ENCODE data around the gene EPB41L1.

The EPB41L1 gene

DNA sequence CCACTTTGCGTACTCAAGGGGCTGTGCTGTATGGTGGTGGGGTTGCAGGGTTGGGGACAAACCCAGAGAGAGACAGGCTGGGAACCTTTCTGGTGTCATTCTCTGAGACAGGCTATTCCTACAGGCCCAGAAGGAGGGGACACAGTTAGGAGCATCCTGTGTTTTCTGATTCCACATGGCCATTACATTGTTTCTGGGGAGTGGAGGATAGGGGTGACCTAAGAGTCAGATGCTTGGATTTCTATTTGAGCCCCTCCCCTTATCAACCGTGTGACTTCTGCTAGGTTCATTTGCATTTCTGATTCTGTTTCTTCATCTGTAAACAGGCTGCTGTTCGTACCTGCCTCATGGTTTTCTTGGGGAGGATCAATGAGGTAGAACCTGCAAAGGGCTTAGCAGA lies 29.4 kb upstream of the EPB41L1 start:
- in situ Hi-C loops (cut with MboI; ENCODE audit: low sequenced_read_pairs) = no loop called here

DNA sequence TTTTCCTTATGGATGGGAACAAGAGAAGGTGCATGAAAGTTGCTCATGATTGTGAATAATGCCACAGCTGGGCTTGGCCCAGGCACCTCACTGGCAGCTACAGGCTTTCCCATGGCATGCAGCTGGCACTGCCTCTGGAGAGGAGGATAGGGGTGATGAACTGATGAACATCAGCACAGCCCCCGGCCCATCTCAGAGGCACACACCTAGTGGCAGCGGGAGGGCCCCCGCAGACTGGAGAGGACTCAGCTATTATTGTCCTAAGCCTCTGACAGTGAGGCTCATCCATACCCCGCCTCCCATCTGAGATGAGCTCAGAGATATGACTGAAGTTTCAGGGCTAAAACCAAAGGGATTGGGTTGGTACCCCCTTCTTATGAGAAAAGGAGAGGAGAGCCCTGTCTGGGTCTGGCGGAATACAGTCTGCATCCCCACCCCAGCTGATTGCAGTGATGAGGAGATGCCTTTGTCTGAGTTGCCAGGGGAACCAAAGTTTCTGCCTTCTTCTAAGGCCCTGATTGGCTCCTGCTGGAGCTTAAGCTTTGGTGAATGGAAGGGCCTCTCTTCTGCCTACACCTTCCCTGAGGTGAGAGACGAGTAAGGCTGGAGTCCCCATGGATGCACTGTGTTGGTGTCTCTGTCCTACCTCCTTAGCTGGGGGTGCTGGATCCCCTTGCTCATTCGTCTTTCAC lies 27.6 kb upstream of the EPB41L1 start:
- in situ Hi-C loops (cut with MboI; ENCODE audit: low sequenced_read_pairs) = no loop called here

DNA sequence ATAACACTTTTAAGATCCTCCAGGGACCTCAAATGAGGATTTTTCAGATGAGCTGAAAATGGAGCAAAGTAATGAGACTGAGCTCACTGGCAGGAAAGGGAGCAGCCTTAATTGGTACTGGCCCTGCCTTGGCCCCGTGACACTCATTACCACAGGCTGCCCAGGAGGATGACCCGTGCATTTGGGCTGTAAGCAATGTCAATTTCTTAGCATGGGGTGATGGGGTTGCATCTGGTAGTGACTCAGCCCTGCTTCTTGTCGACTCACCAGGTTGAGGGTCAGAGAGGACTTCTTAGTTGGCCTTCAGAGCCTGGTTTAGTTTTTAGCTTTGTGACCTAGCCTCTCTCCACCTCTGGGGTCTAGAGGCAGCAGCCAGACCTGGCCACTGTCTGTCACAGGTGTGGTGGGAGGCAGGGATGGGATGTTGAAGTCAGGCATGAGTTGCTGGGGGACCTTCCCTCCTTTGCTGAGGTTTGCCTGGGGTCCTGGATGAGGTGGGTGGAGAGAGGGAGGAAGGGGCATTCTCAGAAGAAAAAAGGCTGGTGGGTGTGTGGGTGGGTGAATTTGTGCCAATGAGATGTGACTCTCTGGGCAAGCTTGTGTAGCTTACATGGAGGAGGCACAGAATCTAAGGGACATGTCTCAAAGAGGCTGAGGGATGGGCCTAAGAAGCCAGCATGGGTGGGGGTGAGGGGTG lies 25.9 kb upstream of the EPB41L1 start:
- in situ Hi-C loops (cut with MboI; ENCODE audit: low sequenced_read_pairs) = no loop called here

DNA sequence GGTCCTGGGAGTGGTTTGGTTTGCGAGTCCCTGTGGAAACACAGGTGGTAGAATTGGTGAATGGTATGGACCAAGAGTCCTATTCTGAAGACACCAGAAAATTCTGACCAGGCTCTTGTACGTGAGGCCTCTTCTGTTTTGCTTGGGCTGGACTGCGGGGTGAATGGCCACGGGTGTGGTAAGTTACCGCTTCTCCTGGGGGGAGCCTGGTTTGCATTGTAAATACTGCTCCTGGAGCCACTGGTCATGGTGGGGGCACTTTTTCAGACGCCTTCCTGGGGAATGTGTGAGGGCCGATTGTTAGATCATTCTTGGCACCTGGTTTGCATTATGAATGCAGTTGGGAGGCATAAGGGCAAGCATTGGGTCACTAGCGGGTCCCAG lies 25.4 kb upstream of the EPB41L1 start:
- in situ Hi-C loops (cut with MboI; ENCODE audit: low sequenced_read_pairs) = no loop called here

DNA sequence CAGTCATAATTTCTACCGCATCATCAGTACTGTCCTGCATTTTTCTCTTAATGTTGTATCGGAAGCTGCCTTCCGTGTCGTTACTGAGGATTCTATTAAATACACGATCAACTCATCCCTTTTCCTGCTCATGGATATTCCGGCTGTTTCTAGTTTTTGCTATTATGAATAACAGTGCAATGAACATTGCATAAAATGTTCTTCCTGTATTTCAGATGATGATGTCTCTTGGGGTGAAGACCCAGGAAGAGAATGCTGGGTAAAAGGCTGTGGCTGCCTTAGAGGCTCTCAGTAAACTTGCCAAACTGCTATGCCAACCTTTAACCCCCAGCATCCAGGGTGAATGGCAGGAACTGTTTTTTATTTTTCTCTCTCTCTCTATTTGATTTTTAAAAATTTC lies 24.1 kb upstream of the EPB41L1 start:
- in situ Hi-C loops (cut with MboI; ENCODE audit: low sequenced_read_pairs) = loop anchor here (10.0 kb wide), 1 partner anchor 146 kb away; no protein-coding TSS in a partner anchor

DNA sequence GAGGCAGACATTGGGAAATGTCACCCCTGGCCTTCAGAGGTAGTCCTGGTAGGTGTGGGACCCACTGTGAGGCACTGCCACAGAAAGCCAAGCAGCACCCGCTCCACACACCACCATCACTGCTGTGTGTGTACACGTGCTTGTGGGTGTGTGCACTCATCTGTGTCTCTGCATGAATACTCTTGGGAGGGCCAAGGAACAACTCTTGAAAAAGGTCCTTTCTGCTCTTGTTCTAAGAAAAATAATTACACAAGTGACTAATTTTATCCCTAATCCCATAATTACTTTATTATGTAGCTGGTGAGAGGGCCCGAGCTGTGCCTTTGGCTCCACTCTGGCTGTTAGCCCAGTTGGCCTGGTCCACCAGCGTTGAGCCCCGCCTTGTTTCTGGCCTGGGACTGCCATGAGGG lies 21.7 kb upstream of the EPB41L1 start:
- in situ Hi-C loops (cut with MboI; ENCODE audit: low sequenced_read_pairs) = loop anchor here (10.0 kb wide), 1 partner anchor 148 kb away; no protein-coding TSS in a partner anchor

DNA sequence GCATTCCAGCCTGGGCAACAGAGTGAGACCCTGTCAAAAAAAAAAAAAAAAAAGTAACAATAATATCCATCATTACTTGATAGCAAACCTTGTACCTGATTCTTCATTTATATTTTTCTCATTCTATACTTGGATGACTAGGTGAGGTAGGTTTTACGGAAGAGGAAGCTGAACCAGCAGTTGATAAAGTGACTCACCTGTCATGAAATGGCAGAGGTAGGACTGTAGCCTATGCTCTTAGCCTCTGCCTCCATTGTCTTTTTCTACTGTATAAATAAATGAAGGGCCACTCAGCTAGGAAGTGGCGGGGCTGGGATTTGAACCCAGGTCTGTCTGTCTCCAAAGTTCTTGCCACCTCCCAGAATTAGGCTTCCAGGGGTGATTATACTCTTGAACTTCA lies 20.7 kb upstream of the EPB41L1 start:
- in situ Hi-C loops (cut with MboI; ENCODE audit: low sequenced_read_pairs) = loop anchor here (10.0 kb wide), 1 partner anchor 149 kb away; no protein-coding TSS in a partner anchor

DNA sequence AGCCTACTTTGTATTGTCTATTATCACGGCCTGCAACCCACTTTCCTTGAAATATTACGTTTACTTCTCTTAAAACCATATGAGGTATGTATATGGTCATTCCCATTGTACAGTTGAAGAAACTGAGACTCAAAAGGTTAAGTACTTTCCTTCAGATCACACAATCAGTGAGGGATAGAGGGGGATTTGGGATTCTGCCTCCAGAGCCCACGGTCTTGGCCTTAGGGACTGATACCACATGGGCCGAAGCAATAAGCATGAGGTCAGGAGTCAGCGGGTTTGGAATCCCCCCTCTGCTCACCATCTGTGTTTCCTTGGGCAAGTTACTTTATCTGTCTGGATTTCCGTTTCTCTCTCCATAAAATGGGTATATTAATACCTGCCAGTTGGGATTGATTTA lies 19.4 kb upstream of the EPB41L1 start:
- in situ Hi-C loops (cut with MboI; ENCODE audit: low sequenced_read_pairs) = loop anchor here (10.0 kb wide), 1 partner anchor 150 kb away; no protein-coding TSS in a partner anchor

DNA sequence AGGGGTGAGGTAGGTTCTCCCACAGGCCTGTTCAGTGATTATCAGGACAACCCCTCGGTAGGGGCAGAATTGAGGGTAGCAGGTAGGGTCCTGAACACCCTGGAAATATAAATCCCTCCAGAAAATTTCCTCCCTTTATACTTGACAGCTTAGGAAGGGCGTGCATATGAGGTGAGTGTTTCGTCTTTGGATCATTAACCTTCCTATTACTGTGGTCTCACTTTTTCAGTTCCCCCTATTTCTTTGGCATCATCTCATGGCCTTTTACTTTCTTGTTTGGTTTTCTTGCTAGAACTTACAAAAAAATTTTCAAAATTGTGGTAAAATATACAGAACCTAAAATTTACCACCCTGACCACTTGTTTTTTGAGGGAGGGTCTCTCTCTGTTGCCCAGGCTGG lies 18.7 kb upstream of the EPB41L1 start:
- in situ Hi-C loops (cut with MboI; ENCODE audit: low sequenced_read_pairs) = loop anchor here (10.0 kb wide), 1 partner anchor 151 kb away; no protein-coding TSS in a partner anchor

DNA sequence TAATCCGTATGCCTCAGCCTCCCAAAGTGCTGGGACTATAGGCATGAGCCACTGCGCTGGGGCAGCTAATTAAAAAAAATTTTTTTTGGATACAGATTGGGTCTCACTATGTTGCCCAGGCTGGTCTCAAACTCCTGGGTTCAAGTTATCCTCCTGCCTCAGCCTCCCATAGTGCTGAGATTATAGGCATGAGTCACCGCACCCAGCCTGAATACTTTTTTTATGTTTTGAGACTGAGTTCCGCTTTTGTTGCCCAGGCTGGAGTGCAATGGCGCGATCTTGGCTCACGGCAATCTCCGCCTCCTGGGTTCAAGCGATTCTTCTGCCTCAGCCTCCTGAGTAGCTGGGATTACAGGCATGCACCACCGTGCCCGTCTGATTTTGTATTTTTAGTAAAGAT lies 17.2 kb upstream of the EPB41L1 start:
- in situ Hi-C loops (cut with MboI; ENCODE audit: low sequenced_read_pairs) = loop anchor here (10.0 kb wide), 1 partner anchor 153 kb away; no protein-coding TSS in a partner anchor

DNA sequence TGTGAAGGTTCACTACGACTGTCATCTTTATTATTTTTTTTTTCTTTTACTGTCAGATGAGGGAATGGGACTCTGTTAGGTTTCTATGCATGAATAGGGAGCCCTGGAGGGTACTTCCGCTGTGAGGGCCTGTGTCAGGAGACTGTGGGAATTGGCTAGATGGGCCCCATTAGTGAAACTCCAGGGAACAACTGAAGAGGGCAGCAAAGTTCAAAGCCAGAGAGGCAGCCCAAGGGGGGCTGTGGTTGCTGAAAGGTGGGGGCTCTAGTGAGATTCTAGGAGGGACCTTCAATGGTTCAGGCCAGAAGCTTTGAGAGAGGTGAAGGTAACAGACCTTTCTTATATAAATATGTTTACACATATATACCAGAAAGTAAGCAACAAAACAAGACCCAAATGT lies 13.2 kb upstream of the EPB41L1 start:
- in situ Hi-C loops (cut with MboI; ENCODE audit: low sequenced_read_pairs) = no loop called here

DNA sequence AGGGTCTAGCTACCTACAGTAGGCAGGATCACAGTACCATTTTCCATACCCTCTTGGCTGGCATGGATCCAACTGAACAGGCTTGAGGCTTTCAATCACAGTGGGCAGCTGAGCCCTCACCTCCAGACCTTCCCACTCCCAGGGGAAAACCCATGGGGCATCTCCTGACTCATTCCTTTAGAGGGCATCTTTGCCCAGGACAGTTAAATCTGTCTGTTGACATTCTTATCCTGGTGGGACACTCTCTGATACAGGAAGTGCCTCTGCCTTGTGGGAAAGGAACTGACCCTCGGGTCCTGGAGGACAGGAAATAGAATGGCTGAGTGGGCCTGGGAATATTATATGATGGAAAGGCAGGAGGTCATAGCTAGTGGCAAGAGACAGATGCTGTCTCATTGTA lies 10.2 kb upstream of the EPB41L1 start:
- in situ Hi-C loops (cut with MboI; ENCODE audit: low sequenced_read_pairs) = no loop called here

DNA sequence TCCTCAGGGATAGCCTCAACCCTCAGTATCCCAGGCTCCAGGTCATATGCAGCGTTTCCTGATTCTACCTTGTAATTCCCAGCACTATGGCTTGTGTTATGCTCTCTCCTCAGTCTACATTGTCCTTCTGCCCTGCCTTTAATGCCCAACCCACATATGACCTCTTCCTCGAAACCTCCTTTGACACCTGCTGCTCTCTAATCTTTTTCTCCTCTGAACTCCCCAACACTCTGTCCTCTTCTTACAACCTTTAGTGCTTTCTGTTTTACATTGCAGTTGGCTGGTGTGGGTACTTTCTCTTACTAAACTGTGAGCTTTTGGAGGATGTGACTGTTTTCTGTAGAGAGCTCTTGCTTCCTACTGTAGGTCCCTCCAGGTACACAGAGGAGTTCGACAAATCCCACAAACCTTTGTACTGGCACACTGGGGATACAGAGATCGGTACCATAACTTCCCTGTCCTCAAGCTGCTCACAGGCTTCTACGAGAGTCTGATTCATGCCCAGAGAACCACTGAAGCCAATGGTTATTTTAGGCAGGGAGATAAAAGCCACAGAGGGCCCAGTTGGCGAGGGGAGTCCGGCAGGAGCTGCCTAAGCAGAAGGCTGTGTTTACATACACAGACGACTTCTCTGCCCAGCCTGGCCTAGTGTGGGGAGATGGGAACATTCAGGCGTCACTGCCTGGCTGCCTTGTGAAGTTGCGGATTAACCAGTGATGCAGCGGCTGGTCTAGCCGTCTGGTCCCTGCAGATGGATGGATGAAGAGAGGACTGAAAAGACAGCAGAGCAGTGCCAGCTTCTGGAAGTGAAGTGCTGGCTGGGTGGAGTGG lies 8.4 kb upstream of the EPB41L1 start:
- in situ Hi-C loops (cut with MboI; ENCODE audit: low sequenced_read_pairs) = no loop called here

DNA sequence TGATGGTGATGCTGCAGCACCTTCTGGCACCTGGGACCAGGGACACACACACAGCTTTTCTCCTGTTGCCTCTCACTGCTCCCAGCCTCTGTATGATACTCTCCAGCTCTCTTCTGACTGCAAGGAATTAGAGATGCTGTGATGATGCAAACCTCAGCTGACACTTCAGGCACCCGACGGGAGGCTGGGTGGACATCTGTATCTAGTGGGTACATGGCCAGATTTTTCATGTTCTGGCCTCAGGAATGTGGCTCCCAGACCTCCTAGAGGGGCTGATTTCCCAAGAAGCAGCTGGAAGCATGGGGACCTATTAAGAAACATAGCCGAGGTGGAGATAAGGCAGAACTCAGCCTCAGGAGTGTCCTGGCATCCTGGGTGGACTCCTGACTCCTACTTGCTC lies 6.8 kb upstream of the EPB41L1 start:
- in situ Hi-C loops (cut with MboI; ENCODE audit: low sequenced_read_pairs) = no loop called here

DNA sequence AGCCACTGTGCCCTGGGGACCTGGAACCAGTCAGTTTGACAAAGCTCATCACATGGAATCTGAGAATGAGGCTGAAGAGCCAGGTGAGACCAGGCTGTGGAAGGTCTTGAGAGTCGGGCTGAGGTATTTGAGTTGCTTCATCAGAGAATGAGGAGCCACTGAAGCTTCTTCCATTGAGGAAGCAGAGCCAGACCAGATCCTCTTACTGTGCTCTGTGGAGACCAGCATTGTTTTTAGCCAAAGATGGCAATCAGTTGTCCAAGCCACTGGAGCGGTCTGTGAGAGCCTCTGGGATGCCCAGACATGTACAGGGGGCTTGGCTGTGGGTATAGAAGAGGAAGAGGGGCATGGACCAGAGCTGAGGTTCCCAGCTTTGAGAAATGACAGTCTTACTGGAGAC lies 6.1 kb upstream of the EPB41L1 start:
- in situ Hi-C loops (cut with MboI; ENCODE audit: low sequenced_read_pairs) = no loop called here

DNA sequence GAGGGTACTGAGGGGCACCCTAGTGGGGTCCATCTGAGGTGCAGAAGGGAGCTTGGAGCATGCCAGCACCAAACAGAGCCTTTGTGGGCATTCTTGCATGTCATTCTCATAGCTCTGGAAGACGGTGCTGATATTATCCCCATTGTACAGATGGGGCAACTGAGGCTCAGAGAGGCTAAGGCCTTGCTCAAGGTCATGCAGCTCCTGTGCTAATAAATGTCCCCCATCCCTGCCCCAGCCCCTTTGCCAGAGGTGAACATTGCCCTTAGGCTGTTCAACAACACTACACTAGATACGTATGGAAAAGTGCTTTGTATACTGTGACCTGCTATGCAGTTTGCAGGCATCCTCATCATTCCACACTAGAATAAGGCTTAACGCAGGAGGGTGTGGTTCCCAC lies 5.5 kb upstream of the EPB41L1 start:
- in situ Hi-C loops (cut with MboI; ENCODE audit: low sequenced_read_pairs) = no loop called here

DNA sequence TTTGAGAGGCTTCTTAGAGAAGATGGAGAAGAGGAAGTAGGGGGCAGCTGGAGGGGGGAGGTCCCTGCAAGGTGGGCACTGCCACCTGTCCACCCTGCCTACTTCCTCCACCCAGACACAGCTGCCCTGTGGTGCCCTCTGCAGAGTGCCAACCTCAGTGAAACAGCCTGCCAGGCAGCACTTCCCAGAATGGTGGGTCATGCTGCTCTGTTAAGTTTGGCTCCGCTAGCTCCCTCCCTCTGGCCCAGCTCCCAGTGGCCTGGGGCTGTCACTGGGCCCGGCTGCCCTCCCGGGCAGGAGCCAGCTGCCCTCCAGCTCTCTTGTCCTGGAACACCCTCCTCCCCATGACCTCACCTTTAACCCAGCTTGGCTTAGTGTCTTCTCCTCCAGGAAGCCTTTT lies 5.1 kb upstream of the EPB41L1 start:
- in situ Hi-C loops (cut with MboI; ENCODE audit: low sequenced_read_pairs) = no loop called here

DNA sequence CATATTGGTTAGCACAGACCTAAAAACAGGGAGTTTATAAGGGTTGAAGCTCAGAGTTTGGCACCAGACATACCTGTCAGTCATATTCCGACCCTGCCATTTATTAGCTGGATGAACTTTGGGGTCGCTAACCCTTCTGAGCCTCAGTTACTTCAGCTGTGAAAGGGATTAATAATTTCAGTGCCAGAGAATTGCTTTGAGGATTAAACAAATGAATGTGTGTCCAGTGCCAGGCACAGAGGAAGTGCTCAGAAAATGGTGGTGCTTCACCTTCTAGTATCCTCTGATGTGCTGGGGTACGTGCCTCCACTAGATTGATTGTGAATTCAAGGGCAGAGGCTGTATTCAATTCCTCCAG lies 4.1 kb upstream of the EPB41L1 start:
- in situ Hi-C loops (cut with MboI; ENCODE audit: low sequenced_read_pairs) = no loop called here

DNA sequence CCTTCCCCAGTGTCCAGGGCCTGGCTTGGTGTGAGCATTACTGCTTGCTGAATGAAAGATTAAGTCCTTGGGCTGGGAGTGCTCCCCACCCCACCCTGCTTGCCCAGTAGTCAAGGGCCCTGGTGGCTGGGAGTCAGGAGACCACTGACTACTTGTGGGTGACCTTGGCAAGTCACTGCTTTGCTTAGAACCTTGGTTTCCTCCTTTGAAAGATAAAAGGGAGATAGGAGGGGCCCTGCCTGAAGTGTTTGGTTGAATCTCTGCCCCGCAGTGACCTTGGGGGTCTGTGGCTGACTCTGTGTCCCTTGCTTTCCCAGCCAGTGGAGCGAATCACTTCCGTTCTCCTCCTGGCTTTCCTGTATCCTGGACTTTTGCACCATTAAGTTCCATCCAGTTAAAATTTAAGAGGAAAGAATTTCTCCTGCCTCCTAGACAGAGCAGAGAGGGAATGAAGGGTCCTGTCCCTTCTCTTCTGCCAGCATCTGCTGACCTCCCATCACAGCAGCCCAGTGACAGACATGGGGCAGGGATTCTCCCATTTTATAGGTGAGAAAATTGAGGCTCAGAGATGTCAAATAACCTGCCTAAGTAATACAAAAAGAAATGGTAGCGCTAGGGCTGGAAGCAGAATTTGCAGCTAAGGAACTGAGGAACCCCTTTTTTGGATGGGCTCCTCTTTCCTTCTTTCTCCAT lies 3.5 kb upstream of the EPB41L1 start:
- in situ Hi-C loops (cut with MboI; ENCODE audit: low sequenced_read_pairs) = no loop called here

DNA sequence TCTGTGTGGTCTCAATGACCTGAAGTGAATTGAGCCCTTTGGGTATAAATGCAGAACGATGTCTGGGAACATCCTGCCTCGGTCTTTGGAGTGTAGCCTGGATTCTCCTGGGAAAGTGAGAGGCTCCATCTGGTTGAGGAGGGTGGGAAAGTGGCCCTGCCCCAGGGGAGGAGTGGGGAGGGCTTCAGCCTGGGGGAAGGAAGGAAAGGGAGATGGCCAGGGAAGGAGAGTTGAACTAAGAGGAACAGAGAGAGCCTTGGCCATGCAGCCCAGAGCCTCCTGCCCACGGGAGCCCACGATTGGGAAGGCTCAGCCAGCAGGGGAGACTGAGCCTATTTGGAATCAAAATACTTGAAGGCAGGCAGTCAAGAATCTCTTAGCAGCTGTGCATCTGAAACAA lies 2.3 kb upstream of the EPB41L1 start:
- in situ Hi-C loops (cut with MboI; ENCODE audit: low sequenced_read_pairs) = no loop called here

DNA sequence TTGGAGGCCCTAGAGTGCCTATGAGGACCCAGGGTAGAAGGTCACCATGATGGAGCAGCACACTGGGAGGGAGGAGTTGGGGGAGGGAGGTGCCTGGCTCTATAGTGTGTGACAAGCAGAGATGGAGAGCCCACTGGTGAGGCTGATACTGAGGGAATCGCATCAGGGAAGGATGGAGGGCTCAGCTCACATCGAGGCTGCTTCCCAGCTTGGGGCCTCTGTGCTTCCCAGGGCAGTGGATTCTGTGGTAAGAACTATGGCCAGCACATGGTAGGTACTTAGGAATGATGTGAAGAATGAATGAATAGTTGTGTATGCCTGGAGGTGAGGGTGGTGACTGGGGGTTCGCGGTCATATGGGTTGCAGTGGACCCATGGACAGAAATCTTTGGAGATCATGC lies 1.3 kb upstream of the EPB41L1 start:
- in situ Hi-C loops (cut with MboI; ENCODE audit: low sequenced_read_pairs) = no loop called here

All from HL-60/S4 treated with retinoic acid at 250 ng/mL for 4 days and 3 days (cell line).